Neutrophil (primary cell): ENCODE results near the gene CLIP1.

Source experiments
- H3K27ac ChIP-seq: fragments of 200-600 bp; sonication (generic); 2 replicates; pipeline ENCODE4 v1.5.1; 2016; ENCODE audit warnings: mild to moderate bottlenecking, moderate library complexity
- H3K27me3 ChIP-seq: fragments of 200-600 bp; sonication (generic); 2 replicates; pipeline ENCODE4 v1.6.0; 2016; ENCODE audit warnings: mild to moderate bottlenecking
- H3K36me3 ChIP-seq: fragments of 200-600 bp; sonication (generic); 2 replicates; pipeline ENCODE4 v1.5.1; 2017
- H3K4me1 ChIP-seq, 2 experiments: fragments of 200-600 bp in 1 of 2; sonication (generic) in 1 of 2; 1 replicate in 1 of 2; 2 replicates in 1 of 2; pipeline versions ENCODE4 v1.5.1 to v1.6.1; 2013 to 2016; ENCODE audit warnings: low read depth in 1 of 2, low read length in 1 of 2, mild to moderate bottlenecking in 1 of 2, moderate library complexity in 1 of 2; ENCODE audit not compliant: control insufficient read depth in 1 of 2, insufficient read depth in 1 of 2
- H3K4me3 ChIP-seq, 2 experiments: fragments of 200-600 bp in 1 of 2; sonication (generic) in 1 of 2; 1 replicate in 1 of 2; 2 replicates in 1 of 2; pipeline ENCODE4 v1.5.1; 2013 to 2016; ENCODE audit warnings: low read depth in 1 of 2, low read length in 1 of 2, mild to moderate bottlenecking in 1 of 2, moderate library complexity in 1 of 2
- H3K9me3 ChIP-seq: fragments of 200-600 bp; sonication (generic); 2 replicates; pipeline ENCODE4 v1.5.1; 2016
- TF ChIP-seq, protein P1 (sequence below): fragments of 200-600 bp; sonication (generic); IDR thresholded peaks from 2 replicates; pipeline ENCODE4 v1.5.1; 2016; ENCODE audit warnings: antibody characterized with exemption

CLIP1 gene

DNA sequence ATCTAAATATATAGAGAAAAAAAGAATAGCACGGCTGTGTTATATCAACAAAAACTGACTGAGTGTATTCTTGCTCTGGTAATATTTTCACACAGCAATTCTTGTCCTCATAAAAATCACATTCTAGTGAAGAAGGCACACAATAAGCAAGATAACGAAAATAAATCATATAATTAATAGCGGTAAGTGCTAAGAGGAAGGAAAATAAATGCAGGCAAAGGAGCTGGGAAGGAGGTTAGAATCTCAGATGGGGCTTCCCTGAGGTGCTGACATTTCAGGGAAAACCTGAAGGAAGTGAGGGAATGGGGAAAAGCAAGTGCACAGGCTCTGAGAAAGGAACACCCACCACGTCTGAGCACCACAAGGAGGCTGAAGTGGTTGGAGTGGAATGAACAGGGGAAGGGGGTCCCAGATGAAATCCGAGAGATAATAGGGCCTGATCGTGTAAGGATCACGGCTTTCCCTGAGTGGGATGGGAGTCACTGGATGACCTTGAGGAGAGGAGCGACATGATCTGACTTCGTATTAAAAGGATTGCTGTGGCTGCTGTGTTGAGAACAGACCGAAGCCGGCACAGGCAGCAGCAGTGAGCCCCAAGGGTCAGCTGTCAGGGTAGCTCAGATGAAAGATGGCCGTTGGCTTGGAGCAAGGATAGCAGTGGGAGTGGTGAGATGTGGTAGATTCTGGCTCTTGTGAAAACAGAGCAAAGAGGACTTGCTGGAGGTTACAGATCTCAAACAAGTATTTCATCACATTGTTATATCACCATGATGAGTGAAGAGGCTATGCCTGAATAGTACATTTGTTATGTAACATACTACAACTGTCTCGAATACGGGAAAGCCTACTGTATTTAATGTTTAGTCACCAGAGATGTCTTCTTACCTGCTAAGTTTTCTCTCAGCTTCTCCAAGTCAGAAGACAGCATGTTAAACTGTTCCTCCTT is 89.1 kb downstream of the CLIP1 start:
- Histone ChIP-seq H3K27me3 (no peaks in the 10 kb centered on the region), H3K4me3 (no peak overlapping the region), H3K36me3 (peaks cover 73% of the 10 kb centered on the region), H3K9me3 (no peaks in the 10 kb centered on the region), H3K27ac (no peak overlapping the region), H3K4me1 (no peaks in the 10 kb centered on the region)
- TF ChIP-seq, protein P1, sequence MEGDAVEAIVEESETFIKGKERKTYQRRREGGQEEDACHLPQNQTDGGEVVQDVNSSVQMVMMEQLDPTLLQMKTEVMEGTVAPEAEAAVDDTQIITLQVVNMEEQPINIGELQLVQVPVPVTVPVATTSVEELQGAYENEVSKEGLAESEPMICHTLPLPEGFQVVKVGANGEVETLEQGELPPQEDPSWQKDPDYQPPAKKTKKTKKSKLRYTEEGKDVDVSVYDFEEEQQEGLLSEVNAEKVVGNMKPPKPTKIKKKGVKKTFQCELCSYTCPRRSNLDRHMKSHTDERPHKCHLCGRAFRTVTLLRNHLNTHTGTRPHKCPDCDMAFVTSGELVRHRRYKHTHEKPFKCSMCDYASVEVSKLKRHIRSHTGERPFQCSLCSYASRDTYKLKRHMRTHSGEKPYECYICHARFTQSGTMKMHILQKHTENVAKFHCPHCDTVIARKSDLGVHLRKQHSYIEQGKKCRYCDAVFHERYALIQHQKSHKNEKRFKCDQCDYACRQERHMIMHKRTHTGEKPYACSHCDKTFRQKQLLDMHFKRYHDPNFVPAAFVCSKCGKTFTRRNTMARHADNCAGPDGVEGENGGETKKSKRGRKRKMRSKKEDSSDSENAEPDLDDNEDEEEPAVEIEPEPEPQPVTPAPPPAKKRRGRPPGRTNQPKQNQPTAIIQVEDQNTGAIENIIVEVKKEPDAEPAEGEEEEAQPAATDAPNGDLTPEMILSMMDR = no peak

DNA sequence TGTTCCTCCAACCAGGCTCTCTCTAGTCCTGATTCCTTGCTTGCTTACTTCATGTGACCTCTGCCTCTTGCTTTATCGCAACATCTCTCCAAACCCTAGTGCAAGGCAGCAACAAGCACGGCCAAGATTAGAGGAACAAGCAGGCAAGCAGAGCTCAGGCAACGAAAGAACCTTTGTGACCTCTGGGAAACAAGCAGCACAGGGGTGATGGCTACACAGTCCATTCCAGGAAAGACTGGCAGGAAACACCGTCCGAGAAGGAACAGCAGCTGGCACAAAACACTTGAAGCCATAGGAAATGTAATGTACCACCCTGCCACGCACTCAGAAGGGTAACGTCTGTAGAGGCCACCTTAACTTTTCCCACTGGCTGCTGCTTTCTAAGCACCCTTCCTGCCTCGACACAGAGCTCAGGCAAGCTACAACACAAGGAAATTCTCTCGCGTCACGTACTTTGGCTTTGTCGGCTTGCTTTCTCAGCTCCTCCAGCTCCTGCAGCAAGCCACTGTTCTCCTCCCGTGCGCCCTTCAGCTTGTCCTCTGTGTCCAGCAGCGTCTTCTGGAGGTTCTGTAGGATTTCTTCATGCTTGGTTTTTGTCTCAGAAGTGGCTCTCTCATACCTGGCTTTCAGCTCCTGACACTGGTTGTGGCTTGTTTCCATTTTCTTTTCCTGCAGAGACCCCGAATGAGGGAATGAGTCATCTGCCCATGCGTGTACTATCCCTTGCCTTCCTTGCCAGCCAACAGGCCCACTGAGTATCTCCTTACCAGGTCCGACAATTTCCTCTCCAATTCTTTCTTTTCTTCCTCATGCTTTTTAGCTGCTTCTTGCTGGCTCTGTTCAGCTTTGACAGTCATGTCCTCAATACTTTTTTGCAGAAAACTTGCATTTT is 94.7 kb downstream of the CLIP1 start:
- Histone ChIP-seq H3K9me3 (no peaks in the 10 kb centered on the region), H3K36me3 (peaks cover 86% of the 10 kb centered on the region), H3K27ac (no peak overlapping the region), H3K4me3 (no peak overlapping the region), H3K27me3 (no peaks in the 10 kb centered on the region), H3K4me1 (no peaks in the 10 kb centered on the region)
- TF ChIP-seq, protein P1 = no peak

DNA sequence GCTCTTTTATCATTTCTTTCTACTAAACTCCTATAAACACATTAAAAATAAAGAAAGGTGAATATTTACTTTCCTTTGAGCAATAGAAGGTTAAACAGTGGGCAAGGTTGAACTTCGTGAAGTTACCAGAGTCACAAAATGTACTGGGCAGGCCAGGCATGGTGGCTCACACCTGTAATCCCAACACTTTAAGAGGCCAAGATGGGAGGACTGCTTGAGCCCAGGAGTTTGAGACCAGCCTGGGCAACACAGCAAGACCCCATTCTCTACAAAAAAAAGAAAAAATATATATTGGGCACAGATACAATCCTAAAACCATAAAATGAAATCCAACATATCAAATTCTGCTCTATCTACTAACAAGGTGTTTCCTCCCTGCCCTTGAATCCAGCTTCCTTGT is 95.5 kb downstream of the CLIP1 start:
- Histone ChIP-seq H3K4me1 (no peaks in the 10 kb centered on the region), H3K4me3 (no peak overlapping the region), H3K36me3 (peaks cover 86% of the 10 kb centered on the region), H3K27ac (no peak overlapping the region), H3K9me3 (no peaks in the 10 kb centered on the region), H3K27me3 (no peaks in the 10 kb centered on the region)
- TF ChIP-seq, protein P1 = no peak

DNA sequence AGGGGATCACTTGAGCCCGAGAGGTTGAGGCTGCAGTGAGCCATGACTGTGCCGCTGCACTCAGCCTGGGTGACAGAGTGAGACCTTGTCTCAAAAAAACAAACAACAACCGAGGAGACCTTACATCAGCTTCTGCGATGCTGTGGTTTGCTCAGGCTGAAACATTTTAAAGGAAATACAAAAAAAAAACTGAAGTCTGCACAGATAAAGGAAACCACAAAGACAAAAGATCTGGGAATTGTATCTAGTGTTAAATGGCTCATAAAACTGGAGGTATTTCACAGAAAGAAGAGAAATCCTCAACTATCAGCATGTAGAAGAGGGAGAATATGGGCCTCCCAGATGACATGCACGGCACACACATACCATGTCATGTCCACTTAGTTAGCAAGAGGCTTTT is 95.9 kb downstream of the CLIP1 start:
- peaks cover 86% of the 10 kb centered on the region for H3K36me3 ChIP-seq

More for the DNA sequence above, 95.9 kb downstream of the CLIP1 start:
- Histone ChIP-seq H3K4me3 (no peak overlapping the region), H3K27ac (no peak overlapping the region), H3K27me3 (no peaks in the 10 kb centered on the region), H3K4me1 (no peaks in the 10 kb centered on the region), H3K9me3 (no peaks in the 10 kb centered on the region)
- TF ChIP-seq, protein P1 = no peak
